Measurements from ENCODE around the gene TSPAN4.

TSPAN4 gene

GRCh38 chr11:802018-802617 is 40.5 kb upstream of the TSPAN4 start:
- no peak overlapping the region for H3K4me3 ChIP-seq (ENCODE audit: low read depth, low read length)
- TF ChIP-seq CTCF (IDR thresholded peaks at IDR 0.05; ENCODE audit: low read depth, low read length): no peak

GRCh38 chr11:802693-803466 is 39.8 kb upstream of the TSPAN4 start:
- peak overlapping the region; percentile 68; the same call in 1 of the 2 replicates for H3K4me3 ChIP-seq (ENCODE audit: low read depth, low read length)
- TF ChIP-seq CTCF (IDR thresholded peaks at IDR 0.05; ENCODE audit: low read depth, low read length): no peak

GRCh38 chr11:803467-803742 is 39.2 kb upstream of the TSPAN4 start:
- H3K4me3 ChIP-seq (ENCODE audit: low read depth, low read length): peak overlapping the region; percentile 68
- no peak for TF ChIP-seq CTCF (IDR thresholded peaks at IDR 0.05; ENCODE audit: low read depth, low read length)

- peak overlapping the region; percentile 68 for H3K4me3 ChIP-seq (ENCODE audit: low read depth, low read length)
- no peak for TF ChIP-seq CTCF (IDR thresholded peaks at IDR 0.05; ENCODE audit: low read depth, low read length)
Observed at GRCh38 chr11:803770-804598, 38.7 kb upstream of the TSPAN4 start.

- peak overlapping the region; percentile 68 for H3K4me3 ChIP-seq (ENCODE audit: low read depth, low read length)
Observed at GRCh38 chr11:804599-804964, 38.1 kb upstream of the TSPAN4 start.

GRCh38 chr11:808427-809286 is 34.0 kb upstream of the TSPAN4 start:
- peak overlapping the region; percentile 98 for H3K4me3 ChIP-seq (ENCODE audit: low read depth, low read length)
- TF ChIP-seq CTCF (IDR thresholded peaks at IDR 0.05; ENCODE audit: low read depth, low read length): no peak

More at GRCh38 chr11:804599-804964, 38.1 kb upstream of the TSPAN4 start:
- no peak for TF ChIP-seq CTCF (IDR thresholded peaks at IDR 0.05; ENCODE audit: low read depth, low read length)

Data from WI38 (cell line).